Ectodermal cell (in vitro differentiated cells): ENCODE measurements around the gene MCM9.

Experiments
- H3K27ac ChIP-seq: 2 replicates; pipeline ENCODE4 v1.7.0; 2013; ENCODE audit warnings: mild to moderate bottlenecking, low read depth, low read length; ENCODE audit not compliant: insufficient read depth, poor library complexity, severe bottlenecking
- H3K27me3 ChIP-seq: 2 replicates; pipeline ENCODE4 v1.7.0; 2013; ENCODE audit warnings: mild to moderate bottlenecking, low read length; ENCODE audit not compliant: insufficient read depth, control insufficient read depth, poor library complexity, severe bottlenecking
- H3K36me3 ChIP-seq: one replicate; pipeline ENCODE4 v1.7.0; 2013; ENCODE audit warnings: low read length; ENCODE audit not compliant: control insufficient read depth, insufficient read depth
- H3K4me1 ChIP-seq: one replicate; pipeline ENCODE4 v1.7.0; 2013; ENCODE audit warnings: low read length; ENCODE audit not compliant: control insufficient read depth, insufficient read depth
- H3K4me3 ChIP-seq: 2 replicates; pipeline ENCODE4 v1.7.0; 2013; ENCODE audit warnings: low read depth, low read length, control low read depth; ENCODE audit not compliant: insufficient read depth
- H3K9me3 ChIP-seq: 2 replicates; pipeline ENCODE4 v1.7.0; 2013; ENCODE audit warnings: mild to moderate bottlenecking, low read length, moderate library complexity; ENCODE audit not compliant: control insufficient read depth
- WGBS, 2 experiments: methylation state at CpG; one replicate each; pipeline ENCODE4 v1.1.7; 2013; ENCODE audit warnings: missing lambda C conversion rate in 2 of 2; 5-methylcytosine and 5-hydroxymethylcytosine counted together

The MCM9 gene

DNA sequence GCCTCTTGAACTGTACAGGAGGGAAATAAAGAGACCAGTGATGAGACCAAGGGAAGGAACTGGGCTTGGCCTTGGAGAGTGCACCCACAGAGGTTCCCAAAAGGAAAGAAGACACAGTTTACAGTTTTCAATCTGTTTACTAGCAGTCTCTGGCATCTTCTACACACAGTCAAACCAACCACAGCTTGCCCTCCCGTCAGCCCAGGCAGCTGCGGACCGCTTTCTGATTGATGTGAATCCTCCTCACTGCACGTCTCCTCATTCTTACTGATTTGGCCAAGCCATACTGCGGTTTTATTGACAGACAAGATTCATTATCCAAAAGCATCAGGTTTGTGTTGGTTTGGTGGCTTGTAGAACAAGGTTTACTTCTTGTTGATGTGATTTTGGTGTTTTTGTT, 145.5 kb downstream of the MCM9 start:
- H3K27me3 ChIP-seq = no peaks in the 10 kb centered on the region
- H3K4me1 ChIP-seq = no peaks in the 10 kb centered on the region
- no peak overlapping the region for H3K4me3 ChIP-seq
- 93 to 96% methylated on average over 5 of the region's 5 CpGs for WGBS, 2 experiments
- no peak overlapping the region for H3K27ac ChIP-seq
- no peaks in the 10 kb centered on the region for H3K36me3 ChIP-seq
- H3K9me3 ChIP-seq = no peaks in the 10 kb centered on the region

DNA sequence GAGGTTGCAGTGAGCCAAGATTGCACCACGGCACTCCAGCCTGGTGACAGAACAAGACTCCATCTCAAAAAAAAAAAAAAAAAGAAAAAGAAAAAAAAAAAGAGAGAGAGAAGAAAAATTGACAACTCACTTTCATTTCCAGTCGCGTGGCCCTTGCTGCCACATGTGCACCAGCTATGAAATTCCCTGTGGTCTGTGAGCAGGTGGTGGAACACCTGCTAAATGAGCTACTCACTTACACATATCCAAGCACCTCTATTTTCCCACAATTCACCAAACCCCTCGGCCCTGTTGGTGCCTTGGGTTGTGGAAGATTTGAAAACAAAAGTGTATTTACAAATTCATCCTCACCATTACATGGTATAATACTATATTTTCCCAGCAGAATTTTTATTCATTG, 146.3 kb downstream of the MCM9 start:
- Histone ChIP-seq H3K27me3 (no peaks in the 10 kb centered on the region), H3K27ac (no peak overlapping the region), H3K4me1 (no peaks in the 10 kb centered on the region), H3K4me3 (no peak overlapping the region), H3K9me3 (no peaks in the 10 kb centered on the region), H3K36me3 (no peaks in the 10 kb centered on the region)
- 92 to 96% methylated on average over 2 to 4 of the region's 4 CpGs for WGBS, 2 experiments

DNA sequence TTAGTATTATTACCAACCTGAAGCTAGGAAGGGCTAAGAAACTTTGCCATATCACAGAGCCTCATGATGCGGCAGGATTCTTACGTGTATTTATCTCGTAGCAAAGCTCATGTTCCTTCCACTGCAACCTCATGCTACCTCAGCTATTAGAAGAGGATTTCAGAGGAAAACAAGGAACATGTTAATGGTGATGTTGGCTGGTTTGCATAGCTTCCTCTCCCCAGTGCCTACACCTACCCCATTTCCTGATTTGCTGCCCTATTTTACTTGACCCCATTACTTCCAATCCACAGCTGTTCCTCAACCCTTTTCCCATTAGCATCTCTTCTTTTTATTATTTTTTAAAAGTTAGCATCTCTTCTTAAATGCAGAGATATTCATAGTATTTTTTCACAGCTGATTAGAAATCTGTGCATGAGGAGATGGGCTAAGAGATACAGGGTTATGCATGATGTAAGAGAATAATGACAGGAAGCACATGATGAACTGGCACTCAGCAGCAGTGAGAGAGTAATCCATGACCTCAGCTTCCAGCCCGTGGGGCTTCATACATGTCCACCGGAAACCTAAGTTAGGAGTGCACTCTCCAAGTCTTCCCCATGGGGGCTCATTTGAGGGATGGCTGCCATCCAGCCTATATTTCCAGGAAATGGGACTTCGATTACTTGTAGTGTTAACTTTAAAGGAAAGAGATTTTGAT, 147.1 kb downstream of the MCM9 start:
- no peaks in the 10 kb centered on the region for H3K36me3 ChIP-seq
- WGBS, 2 experiments = 94 to 96% methylated on average over 6 of the region's 6 CpGs

GRCh38 chr6:118786596-118787453, 148.1 kb downstream of the MCM9 start:
- no peak overlapping the region for H3K27ac ChIP-seq
- H3K27me3 ChIP-seq = no peaks in the 10 kb centered on the region
- WGBS, 2 experiments = 92 to 94% methylated on average over 8 of the region's 8 CpGs

More for the DNA sequence above, 147.1 kb downstream of the MCM9 start:
- Histone ChIP-seq H3K27ac (no peak overlapping the region), H3K27me3 (no peaks in the 10 kb centered on the region), H3K4me1 (no peaks in the 10 kb centered on the region), H3K4me3 (no peak overlapping the region), H3K9me3 (no peaks in the 10 kb centered on the region)

DNA sequence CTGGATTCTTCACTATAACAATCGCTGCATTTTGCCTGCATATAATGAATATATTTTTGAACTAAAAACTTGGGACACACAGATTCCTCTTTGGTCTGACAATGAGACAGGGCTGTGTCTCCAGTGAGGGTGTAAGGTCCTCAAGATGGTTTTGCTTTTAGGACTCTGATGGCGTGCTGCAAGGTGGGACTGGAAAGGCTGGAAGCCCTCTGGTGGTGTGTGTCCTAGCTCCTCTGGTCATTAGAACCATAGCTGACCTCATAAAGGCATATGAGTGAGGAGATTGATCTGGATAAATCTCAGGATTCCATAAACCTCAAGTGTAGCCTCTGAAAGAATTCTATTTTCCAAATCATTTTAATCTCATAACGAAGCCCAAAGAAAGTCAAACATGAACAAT, 149.4 kb downstream of the MCM9 start:
- Histone ChIP-seq H3K27ac (no peak overlapping the region), H3K9me3 (no peaks in the 10 kb centered on the region), H3K27me3 (no peaks in the 10 kb centered on the region), H3K4me3 (no peak overlapping the region), H3K4me1 (no peaks in the 10 kb centered on the region), H3K36me3 (no peaks in the 10 kb centered on the region)
- WGBS, 2 experiments = 92% methylated on average over 3 of the region's 3 CpGs

More at GRCh38 chr6:118786596-118787453, 148.1 kb downstream of the MCM9 start:
- no peaks in the 10 kb centered on the region for H3K4me1 ChIP-seq
- no peaks in the 10 kb centered on the region for H3K9me3 ChIP-seq
- H3K4me3 ChIP-seq = no peak overlapping the region
- H3K36me3 ChIP-seq = no peaks in the 10 kb centered on the region

- no peak overlapping the region for H3K27ac ChIP-seq
- H3K4me1 ChIP-seq = no peaks in the 10 kb centered on the region
- no peaks in the 10 kb centered on the region for H3K27me3 ChIP-seq
- no peaks in the 10 kb centered on the region for H3K36me3 ChIP-seq
- H3K9me3 ChIP-seq = no peaks in the 10 kb centered on the region
- 76 to 77% methylated on average over 5 of the region's 5 CpGs for WGBS, 2 experiments
- H3K4me3 ChIP-seq = no peak overlapping the region
Observed at GRCh38 chr6:118784641-118785164, 150.3 kb downstream of the MCM9 start.

DNA sequence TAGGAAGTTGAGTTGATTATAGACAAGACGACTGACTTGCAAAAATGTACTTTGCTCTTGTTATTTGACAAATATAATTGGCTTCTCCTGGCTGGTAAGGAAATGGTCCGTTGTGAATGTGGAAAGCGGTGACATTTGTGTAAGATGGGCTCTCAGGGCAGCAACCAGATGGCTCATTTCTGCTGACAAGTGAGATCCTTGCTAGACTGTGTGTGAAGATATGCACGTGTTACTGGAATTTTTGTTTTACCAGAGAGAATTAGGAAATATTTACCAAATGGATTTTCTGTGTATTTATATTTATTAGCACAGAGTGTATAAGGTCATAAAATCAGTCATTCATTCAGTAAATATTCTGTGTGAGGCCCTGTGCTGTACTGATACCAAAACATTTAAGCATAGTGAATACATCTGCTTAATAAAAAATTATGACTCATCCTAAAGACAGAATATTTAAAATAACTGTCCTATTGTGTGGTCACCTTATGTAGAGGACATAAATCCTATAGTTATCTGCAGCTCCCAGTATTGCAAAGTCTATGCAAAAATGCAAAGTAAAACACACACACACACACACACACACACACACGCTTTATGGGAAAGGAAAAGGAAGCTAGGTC, 150.9 kb downstream of the MCM9 start:
- H3K27ac ChIP-seq = no peak overlapping the region
- no peaks in the 10 kb centered on the region for H3K27me3 ChIP-seq
- no peaks in the 10 kb centered on the region for H3K36me3 ChIP-seq
- no peaks in the 10 kb centered on the region for H3K9me3 ChIP-seq
- no peaks in the 10 kb centered on the region for H3K4me1 ChIP-seq
- 80 to 85% methylated on average over 4 to 5 of the region's 5 CpGs for WGBS, 2 experiments
- H3K4me3 ChIP-seq = no peak overlapping the region

- H3K36me3 ChIP-seq = no peaks in the 10 kb centered on the region
- H3K9me3 ChIP-seq = no peaks in the 10 kb centered on the region
- H3K27me3 ChIP-seq = no peaks in the 10 kb centered on the region
- 86 to 92% methylated on average over 3 of the region's 3 CpGs for WGBS, 2 experiments
- H3K27ac ChIP-seq = no peak overlapping the region
- H3K4me3 ChIP-seq = no peak overlapping the region
- H3K4me1 ChIP-seq = no peaks in the 10 kb centered on the region
Observed at GRCh38 chr6:118782651-118783050, 152.3 kb downstream of the MCM9 start.

GRCh38 chr6:118781897-118782296, 153.1 kb downstream of the MCM9 start:
- H3K27ac ChIP-seq = no peak overlapping the region

GRCh38 chr6:118780668-118781067, 154.3 kb downstream of the MCM9 start:
- H3K4me3 ChIP-seq = no peak overlapping the region
- H3K36me3 ChIP-seq = no peaks in the 10 kb centered on the region
- no peak overlapping the region for H3K27ac ChIP-seq
- no peaks in the 10 kb centered on the region for H3K9me3 ChIP-seq
- no peaks in the 10 kb centered on the region for H3K27me3 ChIP-seq
- H3K4me1 ChIP-seq = no peaks in the 10 kb centered on the region
- 80 to 93% methylated on average over 4 of the region's 5 CpGs for WGBS, 2 experiments

More at GRCh38 chr6:118781897-118782296, 153.1 kb downstream of the MCM9 start:
- H3K9me3 ChIP-seq = no peaks in the 10 kb centered on the region
- H3K27me3 ChIP-seq = no peaks in the 10 kb centered on the region
- WGBS, 2 experiments = 93 to 97% methylated on average over 2 of the region's 2 CpGs
- H3K4me3 ChIP-seq = no peak overlapping the region
- H3K4me1 ChIP-seq = no peaks in the 10 kb centered on the region
- no peaks in the 10 kb centered on the region for H3K36me3 ChIP-seq
